HepG2 (cell line): ENCODE data around the gene TARDBP. TPM values are rescaled to one million over a fixed set of nuclear protein-coding genes. Genes with fewer than 3 reads are reported as not detected.

Experiments
- BCL6 ChIP-seq: IDR thresholded peaks from 2 replicates; pipeline ENCODE4 v1.6.1; 2016; ENCODE audit warnings: missing genetic modification reagents, missing compliant biosample characterization
- FOXK1 ChIP-seq: sonication (generic); formaldehyde crosslinking; IDR thresholded peaks from 2 replicates; pipeline ENCODE4 v1.4.0; 2020; ENCODE audit warnings: low read depth, missing genetic modification reagents, borderline replicate concordance
- KAT8 ChIP-seq: IDR thresholded peaks from 2 replicates; pipeline ENCODE4 v1.6.1; 2016; ENCODE audit warnings: missing genetic modification reagents, missing compliant biosample characterization
- KDM5A ChIP-seq: fragments of 200-600 bp; sonication (generic); IDR thresholded peaks from 2 replicates; pipeline ENCODE4 v1.7.0; 2018; ENCODE audit warnings: antibody characterized with exemption, mild to moderate bottlenecking, low read length, borderline replicate concordance
- POLR2AphosphoS5 ChIP-seq: IDR thresholded peaks from 2 replicates; pipeline ENCODE4 v1.6.1; 2012; ENCODE audit warnings: low read depth, low read length
- RXRA ChIP-seq: sonication (generic); formaldehyde crosslinking; IDR thresholded peaks from 2 replicates; pipeline ENCODE4 v1.5.1; 2020; ENCODE audit warnings: missing genetic modification reagents
- SKI ChIP-seq: fragments of 450-650 bp; IDR thresholded peaks from one replicate; pipeline ENCODE4 v1.6.1; 2018; ENCODE audit warnings: mild to moderate bottlenecking; ENCODE audit not compliant: partially characterized antibody
- STAT5B ChIP-seq: sonication (generic); formaldehyde crosslinking; IDR thresholded peaks from 2 replicates; pipeline ENCODE4 v1.4.0; 2020; ENCODE audit warnings: missing genetic modification reagents
- TCF12 ChIP-seq, 2 experiments: fragments of 450-650 bp in 1 of 2; sonication (generic) in 1 of 2; formaldehyde crosslinking in 1 of 2; IDR thresholded peaks; 2 replicates each; pipeline versions ENCODE4 v1.6.1 to v1.8.0; 2017 to 2022; ENCODE audit warnings: antibody characterized with exemption in 1 of 2, mild to moderate bottlenecking in 1 of 2, missing genetic modification reagents in 1 of 2, moderate library complexity in 1 of 2
- TGIF2 ChIP-seq: IDR thresholded peaks from 2 replicates; pipeline ENCODE4 v1.6.1; 2016; ENCODE audit warnings: control low read depth, missing compliant biosample characterization
- THAP8 ChIP-seq: sonication (generic); formaldehyde crosslinking; IDR thresholded peaks from 2 replicates; pipeline ENCODE4 v1.5.1; 2020; ENCODE audit warnings: missing genetic modification reagents, mild to moderate bottlenecking, borderline replicate concordance
- ZBTB20 ChIP-seq: sonication (generic); formaldehyde crosslinking; IDR thresholded peaks from 2 replicates; pipeline ENCODE4 v1.8.1; 2023; ENCODE audit warnings: missing genetic modification reagents, low read depth, mild to moderate bottlenecking, borderline replicate concordance
- ZNF205 ChIP-seq: IDR thresholded peaks from 2 replicates; pipeline ENCODE4 v1.6.1; 2018; ENCODE audit warnings: missing biosample characterization, missing genetic modification reagents
- ZNF232 ChIP-seq: sonication (generic); formaldehyde crosslinking; IDR thresholded peaks from 2 replicates; pipeline ENCODE4 v1.4.0; 2020; ENCODE audit warnings: missing genetic modification reagents, borderline replicate concordance
- ZNF546 ChIP-seq: sonication (generic); formaldehyde crosslinking; conservative IDR thresholded peaks from 2 replicates; pipeline ENCODE4 v1.8.1; 2023; ENCODE audit warnings: mild to moderate bottlenecking, missing genetic modification reagents
- ZNF557 ChIP-seq: sonication (generic); formaldehyde crosslinking; IDR thresholded peaks from 2 replicates; pipeline ENCODE4 v1.4.0; 2020; ENCODE audit warnings: missing genetic modification reagents
- ZNF589 ChIP-seq: sonication (generic); formaldehyde crosslinking; conservative IDR thresholded peaks from 2 replicates; pipeline ENCODE4 v1.8.0; 2022; ENCODE audit warnings: mild to moderate bottlenecking, moderate library complexity, missing genetic modification reagents
- ZNF605 ChIP-seq: sonication (generic); formaldehyde crosslinking; IDR thresholded peaks from 2 replicates; pipeline ENCODE4 v1.8.0; 2022; ENCODE audit warnings: mild to moderate bottlenecking, missing genetic modification reagents
- ZNF878 ChIP-seq: sonication (generic); formaldehyde crosslinking; IDR thresholded peaks from 2 replicates; pipeline ENCODE4 v1.8.1; 2023; ENCODE audit warnings: mild to moderate bottlenecking, missing genetic modification reagents, moderate library complexity
- ZSCAN9 ChIP-seq: IDR thresholded peaks from 2 replicates; pipeline ENCODE4 v1.6.1; 2016; ENCODE audit warnings: borderline replicate concordance
- polyA plus RNA-seq, 8 experiments: library from polyadenylated mRNA; depleted of rRNA in 3 of 8; stranded (reverse) in 7 of 8; unstranded in 1 of 8; fragments of >200 nt; fragmentation: Illumina TruSeq in 4 of 8; extraction: Trizol in 4 of 8; gene quantifications; 2 replicates each; pipeline versions ENCODE4 v1.2.1 to v1.2.3, GENCODE V29; 2011 to 2016; ENCODE audit warnings: low read depth in 4 of 8, missing spikeins in 1 of 8, mixed read lengths in 1 of 8; ENCODE audit not compliant: insufficient read depth in 1 of 8
- total RNA-seq, 5 experiments: library from RNA; depleted of rRNA; stranded (reverse); fragments of >200 nt; fragmentation: Illumina TruSeq; extraction: Trizol; gene quantifications; 2 replicates each; pipeline ENCODE4 v1.2.3, GENCODE V29; 2016; ENCODE audit warnings: low read depth in 1 of 5
- TF ChIP-seq, protein P1 (sequence below): sonication (generic); formaldehyde crosslinking; IDR thresholded peaks from 2 replicates; pipeline ENCODE4 v1.4.0; 2020; ENCODE audit warnings: missing genetic modification reagents
- TF ChIP-seq, protein P2 (sequence below): sonication (generic); formaldehyde crosslinking; IDR thresholded peaks from 2 replicates; pipeline ENCODE4 v1.4.0; 2020; ENCODE audit warnings: missing genetic modification reagents
- TF ChIP-seq, protein P3 (sequence below): sonication (generic); formaldehyde crosslinking; IDR thresholded peaks from 2 replicates; pipeline ENCODE4 v1.4.0; 2020; ENCODE audit warnings: mild to moderate bottlenecking, missing genetic modification reagents

TARDBP gene
- total and polyA plus RNA-seq, 2 of the 13 experiments (the other 11 are each of a cell fraction or from before 2014, with no cell fraction given), result 62.4 to 93.0 TPM

GRCh38 chr1:11059155-11059967 lies 46.9 kb downstream of the TARDBP start (continued):
- peak; percentile 68; the same call in 1 of the 2 replicates for TF ChIP-seq THAP8
- TF ChIP-seq RXRA (CRISPR knock-in tag), result no peak; the same call in 1 of the 2 replicates
- TF ChIP-seq, protein P1, sequence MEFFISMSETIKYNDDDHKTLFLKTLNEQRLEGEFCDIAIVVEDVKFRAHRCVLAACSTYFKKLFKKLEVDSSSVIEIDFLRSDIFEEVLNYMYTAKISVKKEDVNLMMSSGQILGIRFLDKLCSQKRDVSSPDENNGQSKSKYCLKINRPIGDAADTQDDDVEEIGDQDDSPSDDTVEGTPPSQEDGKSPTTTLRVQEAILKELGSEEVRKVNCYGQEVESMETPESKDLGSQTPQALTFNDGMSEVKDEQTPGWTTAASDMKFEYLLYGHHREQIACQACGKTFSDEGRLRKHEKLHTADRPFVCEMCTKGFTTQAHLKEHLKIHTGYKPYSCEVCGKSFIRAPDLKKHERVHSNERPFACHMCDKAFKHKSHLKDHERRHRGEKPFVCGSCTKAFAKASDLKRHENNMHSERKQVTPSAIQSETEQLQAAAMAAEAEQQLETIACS (CRISPR knock-in tag), result 0 out of 2 replicates have a peak, but pooled peaks have one; percentile 36
- TF ChIP-seq ZNF232 (CRISPR knock-in tag), result peak; percentile 67; the same call in 1 of the 2 replicates
- no peak for TF ChIP-seq TCF12 (IDR thresholded peaks at IDR 0.05)
- TF ChIP-seq TCF12 (CRISPR knock-in tag; IDR thresholded peaks at IDR 0.05), result no peak
- TF ChIP-seq FOXK1, result no peak
- no peak for TF ChIP-seq BCL6 (CRISPR knock-in tag)
- no peak for TF ChIP-seq KAT8 (CRISPR knock-in tag)
- no peak for TF ChIP-seq ZNF589 (CRISPR knock-in tag)
- TF ChIP-seq ZBTB20 (CRISPR knock-in tag), result no peak
- no peak for TF ChIP-seq ZNF546 (CRISPR knock-in tag)
- TF ChIP-seq, protein P2, sequence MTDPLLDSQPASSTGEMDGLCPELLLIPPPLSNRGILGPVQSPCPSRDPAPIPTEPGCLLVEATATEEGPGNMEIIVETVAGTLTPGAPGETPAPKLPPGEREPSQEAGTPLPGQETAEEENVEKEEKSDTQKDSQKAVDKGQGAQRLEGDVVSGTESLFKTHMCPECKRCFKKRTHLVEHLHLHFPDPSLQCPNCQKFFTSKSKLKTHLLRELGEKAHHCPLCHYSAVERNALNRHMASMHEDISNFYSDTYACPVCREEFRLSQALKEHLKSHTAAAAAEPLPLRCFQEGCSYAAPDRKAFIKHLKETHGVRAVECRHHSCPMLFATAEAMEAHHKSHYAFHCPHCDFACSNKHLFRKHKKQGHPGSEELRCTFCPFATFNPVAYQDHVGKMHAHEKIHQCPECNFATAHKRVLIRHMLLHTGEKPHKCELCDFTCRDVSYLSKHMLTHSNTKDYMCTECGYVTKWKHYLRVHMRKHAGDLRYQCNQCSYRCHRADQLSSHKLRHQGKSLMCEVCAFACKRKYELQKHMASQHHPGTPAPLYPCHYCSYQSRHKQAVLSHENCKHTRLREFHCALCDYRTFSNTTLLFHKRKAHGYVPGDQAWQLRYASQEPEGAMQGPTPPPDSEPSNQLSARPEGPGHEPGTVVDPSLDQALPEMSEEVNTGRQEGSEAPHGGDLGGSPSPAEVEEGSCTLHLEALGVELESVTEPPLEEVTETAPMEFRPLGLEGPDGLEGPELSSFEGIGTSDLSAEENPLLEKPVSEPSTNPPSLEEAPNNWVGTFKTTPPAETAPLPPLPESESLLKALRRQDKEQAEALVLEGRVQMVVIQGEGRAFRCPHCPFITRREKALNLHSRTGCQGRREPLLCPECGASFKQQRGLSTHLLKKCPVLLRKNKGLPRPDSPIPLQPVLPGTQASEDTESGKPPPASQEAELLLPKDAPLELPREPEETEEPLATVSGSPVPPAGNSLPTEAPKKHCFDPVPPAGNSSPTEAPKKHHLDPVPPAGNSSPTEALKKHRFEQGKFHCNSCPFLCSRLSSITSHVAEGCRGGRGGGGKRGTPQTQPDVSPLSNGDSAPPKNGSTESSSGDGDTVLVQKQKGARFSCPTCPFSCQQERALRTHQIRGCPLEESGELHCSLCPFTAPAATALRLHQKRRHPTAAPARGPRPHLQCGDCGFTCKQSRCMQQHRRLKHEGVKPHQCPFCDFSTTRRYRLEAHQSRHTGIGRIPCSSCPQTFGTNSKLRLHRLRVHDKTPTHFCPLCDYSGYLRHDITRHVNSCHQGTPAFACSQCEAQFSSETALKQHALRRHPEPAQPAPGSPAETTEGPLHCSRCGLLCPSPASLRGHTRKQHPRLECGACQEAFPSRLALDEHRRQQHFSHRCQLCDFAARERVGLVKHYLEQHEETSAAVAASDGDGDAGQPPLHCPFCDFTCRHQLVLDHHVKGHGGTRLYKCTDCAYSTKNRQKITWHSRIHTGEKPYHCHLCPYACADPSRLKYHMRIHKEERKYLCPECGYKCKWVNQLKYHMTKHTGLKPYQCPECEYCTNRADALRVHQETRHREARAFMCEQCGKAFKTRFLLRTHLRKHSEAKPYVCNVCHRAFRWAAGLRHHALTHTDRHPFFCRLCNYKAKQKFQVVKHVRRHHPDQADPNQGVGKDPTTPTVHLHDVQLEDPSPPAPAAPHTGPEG (CRISPR knock-in tag), result no peak
- TF ChIP-seq, protein P3, sequence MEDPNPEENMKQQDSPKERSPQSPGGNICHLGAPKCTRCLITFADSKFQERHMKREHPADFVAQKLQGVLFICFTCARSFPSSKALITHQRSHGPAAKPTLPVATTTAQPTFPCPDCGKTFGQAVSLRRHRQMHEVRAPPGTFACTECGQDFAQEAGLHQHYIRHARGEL, result no peak
- TF ChIP-seq KDM5A, result no peak
- no peak for TF ChIP-seq ZNF205 (CRISPR knock-in tag)
- no peak for TF ChIP-seq ZNF878
- TF ChIP-seq SKI, result no peak
- TF ChIP-seq POLR2AphosphoS5, result no peak
- TF ChIP-seq ZNF605 (CRISPR knock-in tag), result no peak
- no peak for TF ChIP-seq ZSCAN9
- TF ChIP-seq ZNF557, result no peak
- TF ChIP-seq STAT5B, result no peak
- no peak for TF ChIP-seq TGIF2 (CRISPR knock-in tag)
